GM19193 (cell line): ENCODE results near the gene NCKIPSD.

ENCODE experiments used
- POLR2A ChIP-seq: IDR thresholded peaks from 4 replicates; pipeline ENCODE4 v1.6.1; 2011; ENCODE audit not compliant: insufficient read depth, insufficient read length; ENCODE audit errors: extremely low read depth

Gene NCKIPSD

DNA sequence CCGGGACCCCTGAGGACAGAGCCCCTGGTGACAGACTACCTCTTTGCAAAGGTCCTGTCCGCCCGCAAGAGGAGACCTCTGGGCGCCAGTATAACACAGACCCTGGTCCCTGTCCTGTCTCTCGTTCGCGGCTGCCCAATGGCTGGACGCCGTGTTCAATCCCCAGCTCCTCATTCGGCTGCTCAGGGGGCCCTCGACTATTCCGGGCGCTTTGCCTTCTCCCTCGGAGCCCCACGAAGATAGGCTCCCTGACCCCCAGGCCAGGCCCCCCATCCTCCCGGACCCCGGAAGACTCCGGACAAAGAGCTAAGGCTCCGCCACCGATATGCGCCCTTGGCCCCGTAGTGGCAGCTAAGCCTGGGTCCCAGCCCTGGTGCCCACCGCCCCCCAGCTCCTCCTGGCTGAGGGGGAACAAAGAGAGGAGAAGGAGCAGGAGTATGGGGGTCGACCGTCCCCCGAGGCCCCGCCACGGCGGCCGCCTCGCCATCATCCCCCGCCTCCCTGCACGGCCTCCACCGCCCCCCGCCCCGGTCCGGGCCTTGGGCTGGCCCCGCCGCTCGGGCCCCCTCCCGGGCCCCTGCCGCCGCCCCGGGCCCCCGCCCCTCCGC lies 23.5 kb downstream of the NCKIPSD start:
- no peak for TF ChIP-seq POLR2A

DNA sequence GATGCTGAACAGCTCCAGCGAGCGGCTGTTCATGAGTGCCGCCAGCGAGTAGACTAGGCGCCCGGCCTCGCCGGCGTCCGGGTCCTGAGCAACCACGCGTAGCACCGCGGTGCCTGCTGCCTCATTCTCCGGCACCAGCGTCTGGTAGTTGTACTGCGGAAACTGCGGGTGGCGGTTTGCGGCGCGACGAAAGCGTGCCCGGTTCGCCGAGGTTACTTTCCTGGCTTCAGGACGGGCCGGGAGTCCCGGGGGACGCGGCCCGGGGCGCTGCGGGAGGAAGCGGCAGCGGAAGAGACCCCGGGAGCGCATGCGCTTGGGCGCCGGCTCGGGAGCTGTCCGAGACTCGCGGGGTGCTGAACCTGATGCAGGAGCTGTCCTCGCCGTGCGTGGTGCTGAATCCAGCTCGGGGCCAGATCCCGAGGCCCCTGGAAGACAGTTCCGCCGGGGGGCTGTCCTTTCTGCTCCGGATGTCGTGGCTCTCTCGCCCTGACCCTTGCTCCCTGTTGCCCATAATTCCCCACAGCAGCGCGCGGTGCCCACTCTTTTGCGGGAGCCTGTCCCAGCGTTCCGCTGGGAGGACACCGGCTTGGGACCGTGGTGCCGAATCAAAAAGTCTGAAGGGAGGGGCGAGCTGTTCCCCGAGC lies 24.1 kb downstream of the NCKIPSD start:
- TF ChIP-seq POLR2A: no peak

DNA sequence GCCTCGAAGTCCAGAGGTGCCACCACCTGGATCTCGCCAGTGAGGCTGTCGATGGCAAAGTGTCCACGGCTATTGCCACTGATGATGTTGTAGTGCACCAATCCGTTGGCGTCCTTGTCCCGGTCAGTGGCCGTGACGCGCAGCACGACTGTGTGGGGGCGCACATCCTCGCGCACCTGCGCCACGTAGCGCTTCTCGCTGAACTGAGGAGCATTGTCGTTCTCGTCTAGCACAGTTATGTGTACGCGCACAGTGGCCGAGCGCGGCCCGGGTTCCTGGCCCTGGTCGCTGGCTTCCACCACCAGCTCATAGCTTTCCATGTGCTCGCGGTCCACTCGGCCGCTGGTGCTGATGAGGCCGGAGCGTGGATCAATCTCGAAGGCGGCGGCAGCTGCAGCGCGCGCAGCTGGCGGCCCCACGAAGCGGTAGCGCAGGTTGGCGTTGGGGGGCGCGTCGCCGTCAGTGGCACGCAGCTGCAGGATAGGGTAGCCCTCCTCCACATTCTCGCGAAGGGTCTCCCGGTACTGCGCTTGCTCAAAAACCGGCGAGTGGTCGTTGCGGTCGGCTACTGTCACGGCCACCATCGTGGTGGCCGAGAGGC lies 24.8 kb downstream of the NCKIPSD start:
- TF ChIP-seq POLR2A: no peak

DNA sequence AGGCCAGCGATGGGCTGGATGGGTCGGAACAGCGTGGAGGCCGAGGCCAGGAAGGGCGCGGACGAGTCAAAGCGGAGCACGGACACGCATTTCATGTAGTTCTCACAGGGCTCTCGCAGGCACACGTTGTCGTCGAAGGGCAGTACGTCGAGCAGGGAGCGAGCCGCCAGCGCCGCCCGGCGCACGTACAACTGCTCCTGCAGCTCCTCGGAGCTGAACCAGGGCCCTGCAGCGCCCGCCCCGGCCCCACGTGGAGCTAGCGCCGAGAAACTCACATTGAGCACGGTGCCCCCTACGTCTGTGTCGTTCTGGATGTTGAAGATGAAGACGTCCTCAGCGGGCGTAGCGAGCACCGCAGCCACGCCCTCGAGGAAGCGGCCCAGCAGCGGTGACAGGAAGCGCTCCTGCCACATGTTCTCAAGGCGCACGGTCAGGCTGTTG lies 28.9 kb downstream of the NCKIPSD start:
- TF ChIP-seq POLR2A: no peak

DNA sequence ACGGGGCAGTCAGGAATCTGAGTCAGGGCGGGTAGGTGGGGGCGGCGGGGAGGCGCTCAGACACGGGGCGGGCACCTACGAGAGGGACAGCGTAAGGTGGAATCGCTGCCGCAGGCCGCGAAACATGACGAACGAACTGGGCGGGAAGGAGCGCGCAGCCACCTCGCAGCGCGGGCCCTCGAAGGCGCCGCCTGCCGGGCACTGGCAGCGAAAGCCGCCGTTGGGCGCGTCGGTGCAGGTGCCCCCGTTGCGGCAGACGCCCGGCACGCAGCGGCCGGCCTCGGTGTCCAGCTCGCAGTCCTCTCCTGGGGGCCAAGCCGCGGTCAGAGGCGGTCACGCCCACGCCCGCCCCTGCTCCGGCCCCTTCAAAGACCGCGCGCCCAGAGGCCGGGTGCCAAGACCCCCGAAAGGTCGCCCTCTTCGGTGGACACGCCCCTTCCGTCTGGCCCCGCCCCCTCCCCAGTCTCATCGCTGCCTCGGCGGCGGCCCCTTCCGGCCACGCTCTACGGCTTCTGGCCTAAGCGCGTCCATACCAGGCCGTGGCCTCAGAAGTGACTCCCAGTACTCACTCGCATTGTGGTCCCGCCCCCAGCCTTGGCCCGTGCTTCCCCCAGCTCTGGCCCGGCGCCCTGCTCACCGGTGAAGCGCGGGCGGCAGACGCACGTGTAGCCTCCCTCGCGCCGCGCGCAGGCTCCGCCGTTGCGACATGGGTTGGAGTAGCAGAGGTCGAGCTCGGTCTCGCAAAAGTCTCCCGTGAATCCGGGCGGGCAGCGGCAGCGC lies 29.5 kb downstream of the NCKIPSD start:
- no peak for TF ChIP-seq POLR2A

DNA sequence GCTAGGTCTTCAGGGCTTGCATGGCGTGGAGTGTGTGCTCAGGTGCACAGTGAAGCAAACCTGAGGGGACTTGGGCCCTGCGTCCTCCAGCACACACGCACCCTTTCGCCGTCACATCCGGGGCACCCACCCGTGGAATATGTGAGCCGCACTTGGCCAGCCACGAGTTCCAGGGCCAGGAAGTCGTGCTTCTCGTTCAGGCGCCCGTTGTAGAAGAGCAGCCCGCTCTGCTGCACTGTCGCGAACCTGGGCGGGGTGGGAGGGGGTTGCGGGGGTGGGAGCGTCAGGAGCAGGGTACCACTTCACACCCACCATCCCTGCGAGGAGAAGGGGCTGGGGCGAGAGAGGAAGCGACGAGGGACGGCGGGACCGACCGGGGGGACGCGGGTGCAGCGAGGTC lies 30.1 kb downstream of the NCKIPSD start:
- no peak for TF ChIP-seq POLR2A

DNA sequence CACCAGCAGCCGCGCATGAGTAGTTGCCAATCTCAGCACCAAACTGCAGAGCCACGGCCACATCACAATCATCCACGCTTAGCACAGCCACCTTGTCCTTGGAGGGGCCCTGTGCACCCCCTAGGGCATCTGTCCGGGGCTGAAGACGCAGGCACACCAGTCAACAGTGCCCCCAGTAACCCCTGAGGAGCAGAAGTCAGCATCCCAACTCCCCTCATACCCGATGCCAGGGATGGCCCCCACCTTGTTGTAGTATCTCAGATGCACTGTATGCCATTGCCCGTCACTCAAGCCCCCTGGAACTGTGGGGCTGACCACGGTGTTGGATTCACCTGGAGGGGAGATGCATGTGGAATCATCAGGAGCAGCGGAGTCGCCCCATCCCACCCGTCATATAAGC lies 30.7 kb downstream of the NCKIPSD start:
- no peak for TF ChIP-seq POLR2A

DNA sequence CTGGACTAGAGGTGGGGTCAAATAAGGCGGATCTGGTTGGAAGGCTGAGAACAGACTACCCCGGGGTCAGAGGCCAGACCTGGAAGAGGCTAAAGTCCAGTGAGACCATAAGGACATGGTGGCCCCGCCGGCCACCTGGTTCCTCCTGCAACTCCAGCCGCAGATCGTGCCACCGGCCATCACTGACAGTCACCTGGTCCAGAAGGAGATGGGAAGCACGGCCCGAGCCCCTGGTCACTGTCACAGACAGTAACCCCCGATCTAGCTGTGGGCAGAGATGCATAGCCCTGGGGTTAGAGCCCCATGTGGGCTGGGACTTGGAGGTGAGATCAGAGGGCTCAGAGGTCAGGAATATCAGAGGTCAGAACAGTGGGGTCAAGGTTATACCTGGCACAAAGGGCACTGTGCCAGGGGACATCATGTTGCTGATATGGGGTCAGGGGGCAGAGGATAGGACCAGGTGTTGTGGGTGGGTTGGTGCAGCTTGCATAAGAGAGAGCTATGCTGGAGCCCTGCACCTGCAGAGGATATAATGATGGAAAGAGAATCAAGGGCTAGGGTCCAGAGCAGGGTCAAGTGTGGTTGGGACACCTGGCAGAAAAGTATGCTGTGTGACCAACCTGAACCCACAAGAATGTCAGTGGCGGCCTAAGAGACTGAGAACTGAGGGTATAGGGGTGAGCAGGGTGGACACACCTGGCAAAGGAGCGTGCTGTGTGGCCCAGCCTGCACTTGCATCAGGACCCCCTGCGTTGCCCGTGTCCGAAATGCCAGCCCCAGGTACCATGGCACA lies 32.6 kb downstream of the NCKIPSD start:
- no peak for TF ChIP-seq POLR2A

DNA sequence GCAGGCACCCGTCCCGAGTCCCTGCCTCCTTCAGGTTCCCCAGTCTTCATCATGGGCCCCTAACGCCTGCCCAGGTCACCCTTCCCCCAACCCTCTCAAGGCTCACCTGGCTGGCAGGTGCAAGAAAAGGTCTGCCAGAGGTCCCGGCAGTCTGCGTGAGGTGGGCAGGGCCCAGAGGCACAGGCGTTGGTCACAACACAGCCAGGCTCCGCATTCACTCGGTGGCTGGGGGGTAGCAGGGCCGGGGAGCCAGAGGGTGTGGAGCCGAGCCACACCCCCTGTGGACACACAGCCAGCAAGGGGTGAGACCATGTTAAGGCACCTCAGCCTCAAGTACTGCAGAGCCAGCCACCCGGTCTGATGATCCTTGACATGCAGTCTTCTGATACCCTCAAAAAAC lies 33.9 kb downstream of the NCKIPSD start:
- TF ChIP-seq POLR2A: no peak

DNA sequence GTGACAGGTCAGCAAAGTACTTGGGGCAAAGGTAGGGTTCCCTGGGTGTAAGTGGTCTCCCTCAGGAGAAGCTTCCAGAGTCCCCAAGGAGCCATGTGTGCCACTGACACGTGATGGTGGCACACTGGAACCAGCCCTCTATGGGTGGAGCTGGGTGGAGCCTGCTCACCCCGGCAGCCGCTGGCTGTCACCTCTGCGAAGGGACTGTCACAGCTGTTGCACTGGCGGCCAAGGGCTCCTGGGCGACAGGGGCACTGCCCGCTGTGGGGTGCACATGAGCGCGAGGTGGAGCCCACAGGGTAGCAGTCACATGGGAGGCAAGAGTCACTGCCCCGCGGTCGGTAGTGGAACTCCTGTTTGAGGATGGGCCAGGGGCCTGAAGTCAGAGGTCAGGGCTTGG lies 35.0 kb downstream of the NCKIPSD start:
- no peak for TF ChIP-seq POLR2A

DNA sequence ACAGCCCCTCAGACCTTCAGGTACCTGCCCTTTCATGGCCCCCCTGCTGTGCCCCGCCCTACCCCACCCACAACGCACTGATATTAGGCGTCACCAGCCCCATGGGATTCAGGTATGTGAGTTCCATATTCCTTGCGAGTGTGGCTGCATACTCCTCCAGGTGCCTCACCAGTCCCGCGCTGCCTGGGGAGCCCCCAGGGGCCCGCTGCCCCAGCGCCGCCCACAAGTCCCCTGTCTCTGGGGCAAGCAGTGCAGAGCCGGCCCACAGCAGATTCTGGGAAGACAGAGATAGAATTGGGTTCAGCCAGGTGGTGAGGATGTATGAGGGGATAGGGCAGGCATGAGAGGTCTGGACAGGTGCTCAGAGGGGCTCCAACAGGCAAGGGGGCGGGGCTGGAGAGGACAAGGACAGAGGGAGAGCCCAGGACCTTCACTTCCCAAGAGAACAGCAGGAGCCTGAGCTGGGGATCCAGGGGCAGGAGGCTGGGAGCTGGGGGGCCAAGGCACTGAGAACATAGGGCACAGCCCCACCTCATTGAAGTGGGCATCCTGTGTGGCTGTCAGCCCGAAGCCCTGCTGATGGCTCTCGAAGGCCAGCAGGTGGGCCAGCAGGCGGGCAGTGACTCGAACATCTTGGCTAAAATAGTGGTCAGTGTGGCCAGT lies 37.4 kb downstream of the NCKIPSD start:
- no peak for TF ChIP-seq POLR2A

DNA sequence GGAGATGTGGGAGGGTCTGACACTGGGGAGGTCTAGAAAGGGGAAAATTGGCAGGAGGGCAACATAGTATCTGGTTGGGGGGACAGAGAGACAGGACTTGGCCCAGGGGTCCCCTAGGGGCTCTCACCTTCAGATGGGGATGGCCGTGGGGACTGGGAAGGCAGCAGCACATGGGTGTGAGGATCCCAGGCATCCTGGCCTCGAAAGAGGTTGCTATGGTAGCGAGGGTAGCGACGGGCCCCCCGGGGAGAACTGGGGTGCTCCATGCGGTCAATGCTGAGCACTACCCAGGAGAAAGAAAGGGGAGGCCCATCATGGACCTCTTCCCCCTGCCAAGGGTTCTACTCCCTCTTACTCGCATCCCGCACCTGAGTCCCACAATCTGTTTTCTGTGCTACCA lies 38.0 kb downstream of the NCKIPSD start:
- no peak for TF ChIP-seq POLR2A

DNA sequence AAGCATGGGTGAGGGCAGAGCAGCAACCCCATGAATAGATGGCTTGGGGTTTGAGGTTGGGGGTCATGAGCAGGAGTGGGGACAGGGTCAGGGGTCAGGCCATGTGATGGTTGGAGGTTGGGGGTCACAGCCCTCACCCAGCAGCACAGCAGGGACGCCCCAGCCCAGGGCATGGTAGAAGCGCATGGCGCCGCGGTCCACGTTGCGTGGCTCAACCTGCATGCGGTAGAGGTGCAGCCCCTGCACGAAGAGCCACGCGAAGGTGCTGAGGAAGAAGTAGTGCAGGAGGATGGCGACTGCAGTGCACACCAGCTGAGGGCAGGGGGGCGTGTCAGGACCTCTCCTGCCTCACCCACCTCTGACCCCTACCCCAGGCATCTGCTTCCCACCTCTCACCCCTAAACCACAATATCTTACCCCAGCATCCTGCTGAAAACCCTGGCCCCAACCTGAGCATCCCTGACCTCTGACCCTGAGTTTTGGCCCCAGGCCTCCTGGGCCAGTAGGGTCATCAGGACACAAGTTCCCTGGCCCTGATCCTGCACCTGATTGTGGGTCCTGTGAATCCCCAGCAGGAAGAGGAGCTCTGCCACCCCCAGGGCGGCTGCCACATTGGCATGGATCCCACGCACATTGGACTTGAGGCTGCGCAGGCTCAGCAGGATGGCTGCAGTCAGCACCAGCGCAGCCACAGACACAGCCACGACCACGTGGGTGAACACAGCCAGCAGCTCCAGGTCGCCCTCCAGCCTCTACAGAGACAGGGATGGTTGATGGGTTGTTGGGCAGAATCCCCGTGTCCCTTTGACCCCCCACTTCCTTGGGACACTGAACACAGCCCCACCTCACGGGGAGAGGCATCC lies 40.6 kb downstream of the NCKIPSD start:
- TF ChIP-seq POLR2A: no peak

DNA sequence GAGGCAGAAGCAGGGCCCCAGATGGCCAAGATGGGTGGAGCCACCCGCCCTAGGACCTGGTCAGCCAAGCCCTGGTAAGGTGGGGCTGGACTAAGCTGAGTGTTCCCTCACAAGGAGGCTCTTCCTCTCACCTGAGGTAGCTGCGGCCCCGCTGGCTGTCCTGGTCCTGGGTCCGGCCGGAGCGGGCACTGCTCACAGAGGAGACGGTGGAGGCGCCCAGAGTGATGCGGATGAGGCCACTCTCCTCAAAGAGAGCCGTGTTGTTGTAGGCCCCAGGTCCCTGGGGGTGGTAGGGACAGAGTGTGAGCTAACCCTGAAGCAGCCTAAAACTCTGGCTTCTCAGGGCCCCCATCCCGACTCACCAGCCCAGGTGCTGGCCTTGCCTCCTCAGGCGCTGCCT lies 43.1 kb downstream of the NCKIPSD start:
- TF ChIP-seq POLR2A: no peak

DNA sequence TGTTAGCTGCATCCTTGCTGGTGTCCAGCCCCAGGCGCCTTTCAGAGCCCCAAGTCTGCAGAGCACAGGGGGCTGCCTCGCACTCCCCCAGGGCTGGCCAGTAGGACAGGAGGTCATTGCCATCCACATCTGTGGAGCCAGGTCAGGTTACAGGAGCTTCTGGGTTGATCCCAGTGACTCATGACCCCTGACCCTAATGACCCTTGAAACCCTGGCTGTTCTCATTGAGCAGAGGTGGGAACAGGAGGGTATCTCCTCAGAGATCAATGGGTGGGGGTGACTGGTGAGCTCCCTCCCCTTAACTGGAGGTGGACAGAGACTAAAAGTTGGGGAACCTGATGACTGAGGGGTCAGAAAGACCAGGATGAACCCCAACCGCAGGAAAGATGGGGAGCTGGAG lies 44.3 kb downstream of the NCKIPSD start:
- TF ChIP-seq POLR2A: no peak
